GM19240 (cell line): ENCODE data around the gene DMD.

Source experiments
- DNase-seq: peaks from one replicate; pipeline ENCODE4 v3.0.0; 2011; ENCODE audit warnings: low spot score; ENCODE audit not compliant: insufficient read length

Gene DMD

DNA sequence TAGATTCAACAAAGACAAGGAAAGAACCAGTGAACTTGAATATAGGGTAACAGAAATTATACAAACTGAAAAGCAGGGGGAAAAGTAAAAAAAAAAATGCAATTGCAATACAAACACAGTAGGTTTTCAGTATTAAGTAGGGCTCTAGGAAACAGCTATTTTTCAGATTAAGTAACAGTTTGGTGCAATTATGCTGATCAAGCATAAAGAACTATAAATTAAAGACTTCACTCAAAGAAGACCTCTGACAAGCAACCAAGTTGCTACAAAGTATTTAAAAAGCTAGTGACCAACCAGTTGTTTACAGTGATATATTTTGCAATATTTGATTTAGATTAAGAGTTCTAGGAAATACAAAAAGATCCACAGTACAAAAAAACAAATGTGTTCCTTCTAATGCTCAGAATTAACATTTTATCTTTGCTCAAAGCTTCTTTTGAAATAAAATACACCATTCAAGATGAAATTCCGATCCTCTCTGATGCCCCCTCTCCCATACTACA, 1908.7 kb downstream of the DMD start:
- DNase-seq, result no peak

DNA sequence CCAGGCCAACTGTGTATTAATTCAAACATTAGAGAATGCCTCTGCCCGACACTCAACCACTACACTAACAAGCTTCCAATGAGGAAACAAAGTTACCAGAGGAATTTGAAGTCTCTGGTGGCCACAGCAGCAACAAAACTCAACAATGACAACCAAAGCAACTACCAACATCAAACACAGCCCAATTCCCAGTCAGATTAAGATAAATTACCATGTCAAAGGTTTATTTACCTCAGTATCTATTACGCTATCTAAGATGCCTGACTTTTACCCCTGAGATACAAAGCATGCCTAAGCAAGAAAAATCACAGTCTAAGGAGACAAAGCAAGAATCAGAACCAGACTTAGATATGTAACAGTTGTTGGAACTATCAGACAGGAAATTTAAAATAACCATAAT, 1909.4 kb downstream of the DMD start:
- no peak for DNase-seq

DNA sequence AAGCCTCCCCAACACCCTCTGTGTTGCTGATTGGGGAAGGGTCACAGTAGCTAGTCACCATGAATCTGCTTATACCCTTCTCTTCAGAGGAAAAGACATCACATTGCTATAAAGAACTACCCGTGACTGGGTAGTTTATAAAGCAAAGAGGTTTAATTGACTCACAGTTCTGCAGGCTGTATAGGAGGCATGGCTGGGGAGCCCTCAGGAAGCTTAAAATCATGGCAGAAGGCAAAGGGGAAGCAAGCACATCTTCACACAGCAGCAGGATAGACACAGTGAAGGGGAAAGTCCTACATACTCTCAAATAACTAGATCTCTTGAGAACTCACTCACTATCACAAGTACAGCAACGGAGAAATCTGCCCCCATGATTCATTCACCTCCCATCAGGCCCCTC, 1910.1 kb downstream of the DMD start:
- DNase-seq, result no peak

DNA sequence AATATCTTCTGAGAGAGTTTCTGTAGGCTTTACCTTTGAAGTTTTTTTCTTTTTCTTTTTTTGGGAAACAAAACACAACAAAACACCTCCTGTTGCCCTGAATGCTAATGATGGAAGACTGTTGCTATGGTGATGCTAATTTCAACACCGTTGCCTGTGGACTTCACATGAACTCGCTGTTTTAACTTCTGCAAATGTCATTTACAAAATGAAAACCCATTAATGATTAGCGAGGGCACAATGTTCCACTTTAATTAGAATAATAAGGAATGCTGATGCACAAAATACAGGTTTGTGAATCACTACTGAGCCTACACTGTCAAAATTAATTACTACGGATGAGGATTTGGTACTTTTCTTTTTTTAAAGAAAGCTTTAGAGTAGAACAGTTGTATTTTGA, 1912.4 kb downstream of the DMD start:
- DNase-seq, result no peak

DNA sequence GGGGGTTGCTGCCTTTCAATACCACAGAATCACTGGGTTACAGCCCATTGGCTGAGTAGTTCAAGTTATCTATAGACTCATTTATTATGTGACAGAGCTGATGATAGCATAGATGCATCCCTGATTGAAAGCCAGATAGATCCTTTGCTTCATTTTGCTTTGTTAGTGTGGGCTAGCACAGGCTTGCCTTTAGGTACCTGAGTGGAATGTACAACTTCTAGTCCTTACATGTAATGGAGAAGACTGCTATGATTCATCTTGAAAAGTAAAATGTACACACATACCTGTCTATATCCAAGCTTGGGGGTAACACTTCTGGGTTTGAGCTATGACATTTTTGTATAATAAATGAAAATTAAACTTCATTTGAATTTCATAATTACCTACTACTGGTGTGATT, 1913.5 kb downstream of the DMD start:
- no peak for DNase-seq

DNA sequence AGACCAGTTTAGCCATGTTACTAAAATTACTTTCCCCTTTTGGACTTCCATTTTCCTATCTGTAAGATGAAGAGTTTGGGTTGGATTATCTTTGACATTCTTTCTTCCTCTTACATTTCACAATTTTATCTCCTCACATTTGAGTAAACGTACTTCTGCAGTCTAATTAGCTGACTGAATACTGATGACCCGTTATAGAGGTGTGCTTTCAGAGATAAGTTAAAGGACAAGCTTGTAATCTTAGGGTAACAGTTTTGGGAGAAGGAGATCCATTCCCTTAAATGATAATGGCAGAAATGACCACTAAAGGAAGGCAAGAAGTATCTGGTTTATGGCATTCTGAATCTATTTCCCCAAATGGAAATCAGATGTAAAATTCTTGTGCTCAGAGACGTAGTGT, 1916.9 kb downstream of the DMD start:
- DNase-seq, result no peak

DNA sequence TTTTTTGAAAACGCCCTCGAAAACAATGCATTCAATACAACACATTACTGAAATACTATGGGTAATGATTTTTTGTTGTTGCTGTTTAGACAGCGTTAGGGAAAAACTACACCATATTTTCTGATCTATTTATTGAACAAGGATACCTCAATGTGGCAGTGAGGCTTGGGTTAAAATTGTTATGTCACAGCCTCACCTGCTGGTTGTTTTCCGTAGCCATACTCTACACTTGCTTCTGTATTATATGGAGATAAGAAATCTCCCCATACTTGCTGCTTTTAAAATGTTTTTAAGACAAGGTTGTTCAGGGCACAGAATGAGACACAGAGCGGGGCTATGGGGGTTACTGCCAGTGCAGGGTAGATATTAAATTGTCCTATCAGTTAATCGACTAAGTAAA, 1917.9 kb downstream of the DMD start:
- DNase-seq, result no peak

DNA sequence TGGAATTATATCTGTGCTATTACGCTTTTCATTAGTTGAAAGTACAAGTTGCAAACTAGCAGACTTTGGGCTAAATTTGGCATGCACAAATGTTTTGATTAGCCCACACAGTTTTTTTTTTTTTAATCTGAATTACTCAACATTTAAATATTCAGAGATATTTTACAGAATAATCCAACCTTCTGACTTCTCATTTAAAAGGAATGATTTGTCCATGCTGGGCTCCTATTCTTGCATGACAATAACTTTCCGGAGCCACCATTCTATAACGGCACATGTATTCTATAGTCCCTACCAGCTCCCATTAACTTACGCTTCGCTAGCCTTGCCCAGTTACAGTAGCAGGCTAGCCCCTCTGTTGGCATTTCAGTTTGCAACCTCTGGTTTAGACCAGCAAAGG, 1920.2 kb downstream of the DMD start:
- DNase-seq, result no peak

DNA sequence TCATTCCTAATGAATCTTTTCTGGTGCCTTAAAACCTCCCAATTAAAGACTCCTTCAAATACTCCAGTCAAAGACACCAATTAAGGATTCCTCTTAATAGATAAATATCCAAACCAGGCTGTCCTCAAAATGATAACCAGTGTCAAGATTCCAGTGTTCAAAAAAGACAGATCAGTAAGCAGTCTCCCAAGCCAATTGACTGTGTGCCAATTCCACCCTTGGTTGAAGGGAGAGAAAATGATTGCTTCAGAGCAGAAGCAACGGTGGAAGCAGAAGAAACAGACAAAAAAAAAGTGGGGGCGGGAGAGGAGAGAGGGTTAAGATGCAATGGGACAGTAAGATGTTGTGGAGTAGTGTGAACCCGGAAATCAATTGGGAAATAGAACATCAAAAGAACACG, 1923.5 kb downstream of the DMD start:
- no peak for DNase-seq

DNA sequence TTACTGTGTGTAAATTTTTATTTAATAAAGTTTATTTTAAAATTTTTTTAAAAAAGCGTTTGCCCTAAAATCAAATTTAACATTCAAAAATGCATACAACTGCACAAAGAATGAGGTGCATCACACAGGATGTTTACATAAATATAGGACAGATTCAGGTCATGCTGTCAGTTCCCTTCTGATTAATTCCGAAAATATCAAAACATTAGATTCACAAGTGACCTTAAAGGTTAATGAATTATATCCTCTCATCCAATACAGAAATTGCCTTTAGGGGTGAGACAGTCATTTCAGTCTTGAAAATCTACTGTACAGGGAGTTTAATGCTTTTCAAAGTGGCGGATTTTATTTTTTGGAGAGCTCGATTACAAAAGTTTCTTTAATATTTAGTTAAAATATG, 1930.8 kb downstream of the DMD start:
- DNase-seq, result no peak

DNA sequence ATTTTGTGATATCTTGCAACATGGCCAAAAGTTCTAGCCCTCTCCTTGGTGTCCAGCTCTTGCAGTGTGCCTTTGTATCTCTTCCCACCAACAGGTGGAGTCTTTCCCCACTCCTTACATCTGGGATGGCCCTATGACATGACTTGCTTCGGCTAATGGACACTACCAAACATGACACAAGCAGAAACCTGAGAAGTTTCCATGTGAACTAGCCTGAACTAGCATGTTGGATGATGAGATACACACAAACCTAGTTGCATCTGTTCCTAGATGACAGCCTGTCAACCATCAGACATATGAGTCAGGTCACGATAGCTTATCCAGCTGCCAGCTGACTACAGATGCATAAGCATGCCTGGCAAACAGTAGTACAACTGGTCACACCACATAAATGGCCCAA, 1932.0 kb downstream of the DMD start:
- no peak for DNase-seq

DNA sequence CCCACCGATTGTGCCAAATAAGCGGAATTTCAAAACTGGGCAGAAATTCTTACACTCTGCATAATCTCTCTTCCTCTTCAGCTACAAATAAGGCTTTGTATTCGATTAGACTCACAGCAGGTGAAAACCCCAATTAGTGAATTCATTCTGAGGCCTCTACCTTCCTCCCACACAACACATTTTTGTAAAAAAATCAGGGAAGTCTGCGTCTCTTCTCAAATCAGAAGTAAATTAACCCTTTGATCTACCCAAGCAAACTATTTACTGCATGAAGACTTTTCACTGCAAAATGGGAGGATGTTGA, 1938.9 kb downstream of the DMD start:
- no peak for DNase-seq

DNA sequence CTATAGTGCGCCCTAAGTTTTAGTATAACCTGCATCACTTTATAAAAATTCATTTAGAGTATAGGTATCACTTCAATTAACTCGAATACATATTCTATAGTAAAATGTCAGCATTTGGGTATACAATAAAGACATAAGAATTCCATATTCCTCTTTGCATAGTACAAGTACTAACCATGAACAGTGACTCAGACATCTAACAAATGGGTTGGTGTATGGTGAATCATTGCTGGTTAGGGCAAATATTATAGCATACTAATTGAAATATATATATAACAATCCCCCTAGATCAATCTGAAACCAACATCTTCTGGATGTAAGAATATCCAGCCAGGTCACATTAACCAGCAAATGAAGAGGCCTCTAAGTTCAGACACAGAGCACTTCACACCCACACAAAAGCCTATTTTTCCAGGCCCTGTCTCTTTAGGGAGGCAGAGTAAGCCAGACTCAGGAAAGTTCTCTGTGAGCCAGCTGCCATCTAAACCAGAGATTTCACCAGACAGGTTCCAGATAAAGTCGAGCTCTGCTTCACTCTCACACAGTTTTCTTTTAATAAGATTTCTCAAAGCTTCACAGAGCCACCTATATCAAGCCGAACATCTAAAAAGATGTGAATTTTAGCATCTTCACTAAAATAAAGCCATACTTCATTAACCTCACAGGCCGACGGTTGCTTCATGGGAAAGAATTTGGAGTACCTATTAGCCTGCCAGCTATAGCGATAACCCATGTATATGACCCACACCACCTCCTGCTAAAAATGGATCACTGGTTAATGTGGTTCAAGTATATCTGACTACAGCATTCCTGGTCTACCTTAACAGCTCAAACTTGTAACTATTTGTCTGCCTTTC, 1939.5 kb downstream of the DMD start:
- DNase-seq, result no peak

DNA sequence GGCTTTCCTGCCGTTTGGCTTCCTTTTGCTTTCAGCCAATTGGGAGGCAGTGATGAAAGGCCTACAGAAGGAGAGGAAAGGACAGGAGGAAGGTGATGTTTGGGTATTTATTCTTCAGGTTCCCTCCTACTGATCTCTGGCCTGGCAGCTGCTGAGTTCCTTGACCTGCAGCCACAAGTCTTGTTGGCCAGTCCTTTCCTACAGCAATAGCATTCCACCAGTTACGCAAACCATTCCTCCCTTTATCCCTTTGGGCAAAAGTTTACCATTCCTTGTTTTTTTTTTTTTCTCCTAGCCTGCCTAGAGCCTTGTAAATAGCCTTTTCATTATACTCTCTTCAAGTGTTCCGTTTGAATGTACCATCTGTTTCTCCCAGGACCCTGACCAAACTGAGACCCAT, 1941.4 kb downstream of the DMD start:
- DNase-seq, result no peak

DNA sequence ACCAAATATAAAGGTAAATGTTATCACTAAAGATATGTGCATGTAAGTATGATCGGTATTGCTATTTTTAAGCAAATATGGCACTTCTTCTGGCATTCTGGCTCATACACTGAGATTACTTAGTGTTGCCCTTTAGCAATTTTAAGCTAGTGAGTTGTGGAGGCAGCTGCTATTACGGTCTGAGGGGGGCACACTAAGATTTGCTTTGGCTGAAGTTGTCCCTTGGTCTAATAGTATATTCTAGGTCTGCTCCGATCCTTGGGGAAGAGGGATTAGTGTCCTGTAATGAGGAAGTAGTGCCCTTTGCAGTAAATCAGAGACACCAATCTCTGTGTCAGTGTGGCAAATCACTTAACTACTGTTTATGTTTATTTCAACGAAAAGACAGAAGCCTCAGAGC, 1943.0 kb downstream of the DMD start:
- no peak for DNase-seq

DNA sequence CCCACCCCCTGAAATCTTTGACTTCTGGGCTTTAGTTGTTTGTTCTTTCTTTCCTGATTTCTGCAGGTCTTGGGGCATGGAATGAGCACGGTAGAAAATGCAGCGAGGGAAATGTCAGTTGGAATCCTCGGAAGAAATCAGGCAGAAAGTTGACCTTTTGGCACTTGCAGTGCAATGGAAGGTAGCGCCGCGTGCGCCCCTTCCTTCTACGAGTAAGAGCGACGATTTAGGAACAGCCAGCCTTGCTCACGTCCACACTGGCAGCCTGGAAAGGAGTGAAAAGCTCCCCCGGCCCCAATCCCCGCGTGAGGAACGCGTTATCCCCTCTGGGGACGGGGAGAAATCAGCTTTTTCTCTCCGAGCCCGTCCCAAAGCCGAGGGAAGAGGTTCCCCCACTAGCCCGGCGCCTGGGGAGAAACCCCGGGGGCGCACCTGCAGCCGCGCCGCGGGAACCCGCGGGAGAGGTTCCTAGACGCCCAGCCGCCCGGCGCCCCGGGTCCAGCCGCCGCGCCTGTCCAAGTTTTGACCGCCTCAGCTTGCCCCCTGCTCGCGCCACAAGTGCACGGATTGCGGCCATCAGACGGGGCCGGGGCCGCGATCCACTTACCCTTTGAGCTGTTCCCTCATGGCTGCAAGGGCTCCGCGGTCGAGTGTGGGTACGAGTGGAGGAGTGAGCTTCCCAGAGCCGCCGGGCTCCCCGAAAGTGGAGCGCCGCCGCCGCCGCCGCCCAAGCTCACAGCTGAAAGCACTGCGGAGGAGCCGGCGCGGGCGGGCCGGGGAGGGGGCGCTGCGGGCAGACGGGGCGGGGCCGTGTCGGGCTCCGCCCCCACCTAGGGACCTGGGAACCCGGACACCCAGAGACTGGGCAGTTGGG, 1944.9 kb downstream of the DMD start:
- DNase-seq, result no peak

DNA sequence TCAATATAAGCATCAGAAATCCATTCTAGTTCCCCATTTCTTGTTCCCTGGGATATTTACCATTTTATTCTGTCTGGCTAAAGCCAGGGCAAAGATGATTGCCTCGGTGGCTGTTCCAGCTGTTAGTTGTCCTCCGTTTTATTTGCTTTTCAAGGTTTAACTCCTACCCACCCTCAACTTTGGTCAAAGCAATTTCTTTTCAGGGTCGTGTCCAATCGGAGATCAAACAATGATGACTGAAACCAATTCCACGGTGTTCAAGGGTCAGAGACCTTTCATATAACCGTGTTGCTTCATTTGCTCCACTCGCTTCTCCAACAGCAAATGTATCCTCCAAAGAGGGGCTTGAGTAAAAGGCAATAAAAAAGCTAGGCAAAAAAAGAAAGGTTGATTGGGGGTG, 1946.0 kb downstream of the DMD start:
- DNase-seq, result no peak

DNA sequence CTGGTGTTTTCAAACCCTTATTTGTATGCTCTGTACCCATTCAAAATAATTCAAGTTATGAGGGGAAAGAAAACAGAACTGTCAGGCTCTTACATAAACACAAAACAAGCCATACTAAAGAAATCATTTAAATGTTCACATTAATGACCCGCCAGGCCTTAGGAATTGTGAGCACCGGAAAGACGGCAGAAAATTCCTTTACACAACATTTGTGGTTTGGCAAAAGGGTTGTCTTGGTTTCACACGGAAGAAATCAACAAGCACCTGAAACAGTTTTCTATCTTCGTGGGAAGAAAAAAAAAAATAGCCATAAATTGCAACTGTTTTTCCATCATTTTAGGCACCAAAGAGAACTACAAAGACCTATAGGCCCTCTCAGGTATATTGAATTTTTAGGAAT, 1951.0 kb downstream of the DMD start:
- no peak for DNase-seq

DNA sequence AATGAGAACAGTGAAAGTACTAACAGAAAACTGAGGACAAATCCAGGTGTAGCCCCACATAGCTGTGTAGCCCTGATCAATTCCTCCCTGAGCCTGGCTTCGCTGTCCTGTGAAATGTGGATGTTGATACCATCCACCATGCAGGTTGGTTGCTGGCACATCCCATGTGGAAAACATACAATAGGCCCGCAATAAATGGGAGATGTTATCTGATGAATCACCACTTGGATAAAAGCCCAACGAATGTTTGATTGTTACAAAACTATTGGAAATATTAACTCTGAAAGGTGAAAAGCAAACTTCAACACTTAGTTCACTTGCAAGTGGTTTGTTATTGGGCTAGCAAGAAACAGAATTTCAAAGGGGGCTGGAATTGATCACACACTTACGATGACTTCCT, 1953.2 kb downstream of the DMD start:
- DNase-seq, result no peak

DNA sequence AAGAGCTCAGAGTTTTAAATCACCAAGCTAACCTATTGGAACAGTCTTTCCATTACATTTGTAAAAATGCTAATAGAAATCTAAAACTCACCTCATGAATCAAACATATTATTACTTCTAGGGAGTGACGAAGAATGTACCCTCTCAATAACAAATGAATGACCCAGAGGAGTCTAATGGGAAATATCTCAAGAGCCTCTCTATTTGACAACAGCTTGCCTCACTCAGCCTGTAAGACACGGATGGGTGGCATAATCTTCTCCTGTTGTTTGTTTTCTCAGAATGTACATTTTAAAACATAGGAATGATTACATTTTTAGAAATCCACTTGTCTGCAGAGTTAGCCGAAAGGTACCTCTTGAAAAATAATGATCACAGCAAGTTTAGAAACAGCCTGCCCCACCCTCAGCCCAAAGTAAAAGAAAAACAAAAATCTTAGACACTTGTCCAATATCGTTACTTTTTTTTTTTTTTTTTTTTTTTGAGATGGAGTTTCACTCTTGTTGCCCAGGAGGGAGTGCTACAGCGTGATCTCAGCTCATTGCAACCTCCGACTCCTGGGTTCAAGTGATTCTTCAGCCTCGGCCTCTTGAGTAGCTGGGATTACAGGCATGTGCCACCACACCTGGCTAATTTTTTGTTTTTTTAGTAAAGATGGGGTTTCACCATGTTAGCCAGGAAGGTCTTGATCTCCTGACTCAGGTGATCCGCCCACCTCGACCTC, 1955.9 kb downstream of the DMD start:
- DNase-seq, result no peak

DNA sequence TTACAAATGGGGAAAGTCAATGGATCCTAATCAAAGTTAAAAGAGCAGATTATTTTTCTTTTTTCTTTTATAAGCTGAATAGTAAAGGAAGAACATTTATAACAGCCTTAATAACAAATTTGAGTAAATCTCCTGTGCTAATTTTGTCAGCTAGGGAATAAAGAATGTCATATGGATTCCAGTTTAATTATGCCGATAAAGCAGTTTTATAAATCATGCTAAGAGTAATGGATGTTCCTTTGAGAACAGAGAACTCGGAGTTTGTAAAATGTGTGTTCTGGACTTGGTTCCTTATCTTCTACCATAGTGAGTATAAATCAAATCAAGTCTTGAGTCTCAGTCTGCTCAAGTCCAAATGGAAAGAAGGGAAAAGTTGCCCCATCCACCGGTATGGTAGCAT, 1959.2 kb downstream of the DMD start:
- DNase-seq, result no peak

DNA sequence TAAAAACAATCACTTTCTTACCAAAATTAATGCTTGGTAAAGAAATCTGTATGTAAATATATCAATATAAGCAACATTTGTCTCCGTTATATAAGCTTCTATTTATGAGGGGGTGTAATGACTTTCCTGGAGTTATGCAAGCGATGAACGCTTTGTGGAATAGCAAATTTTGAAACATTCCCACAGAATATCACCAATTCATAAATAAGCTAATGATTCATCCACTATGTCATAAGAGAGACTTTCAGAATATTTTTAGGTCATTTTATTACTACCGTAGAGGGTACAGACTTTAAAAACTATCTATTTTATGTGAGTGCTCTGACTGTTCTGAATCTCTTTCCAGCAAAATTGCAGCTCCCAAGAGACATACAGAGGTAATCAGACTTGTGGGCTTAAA, 1960.0 kb downstream of the DMD start:
- DNase-seq, result no peak
